Right atrium auricular region (tissue), 2 donors: ENCODE measurements around the gene MRPS18C. TPM values are rescaled to one million over a fixed set of nuclear protein-coding genes. Genes with fewer than 3 reads are reported as not detected.
A peak's percentile ranks its signal among the peaks of the same experiment; 100 is the strongest.

ENCODE experiments used
- DNase-seq: peaks from one replicate; pipeline ENCODE4 v3.0.0-alpha.2; 2019; ENCODE audit warnings: low spot score
- H3K27ac ChIP-seq, 2 donors: fragments of 200-600 bp; sonication (generic); 1 replicate in 1 of 2; 2 replicates in 1 of 2; pipeline ENCODE4 v1.5.1; 2016 to 2019
- H3K27me3 ChIP-seq, 2 donors: fragments of 200-600 bp; sonication (generic); one replicate each; pipeline versions ENCODE4 v1.5.1 to v1.6.0; 2017 to 2019
- H3K36me3 ChIP-seq: fragments of 200-600 bp; sonication (generic); one replicate; pipeline ENCODE4 v1.5.1; 2016
- H3K4me1 ChIP-seq, 2 donors: fragments of 200-600 bp; sonication (generic); one replicate each; pipeline versions ENCODE4 v1.5.1 to v1.6.0; 2017 to 2019
- H3K4me3 ChIP-seq, 2 donors: fragments of 200-600 bp; sonication (generic); 1 replicate in 1 of 2; 2 replicates in 1 of 2; pipeline ENCODE4 v1.5.1; 2017 to 2019; ENCODE audit warnings: mild to moderate bottlenecking in 1 of 2, moderate library complexity in 1 of 2
- H3K9me3 ChIP-seq, 2 donors: fragments of 200-600 bp; sonication (generic); one replicate each; pipeline ENCODE4 v1.5.1; 2019
- total RNA-seq, 2 donors: library from RNA; depleted of rRNA; stranded (reverse); fragments of >200 nt; gene quantifications; one replicate each; pipeline ENCODE4 v1.1.0, GENCODE V29; 2016
- TF ChIP-seq, protein P1 (sequence below), 2 donors: fragments of 200-600 bp; sonication (generic); IDR thresholded peaks; one replicate each; pipeline ENCODE4 v1.5.1; 2019; ENCODE audit warnings: antibody characterized with exemption in 2 of 2

Gene MRPS18C
- total RNA-seq = 10 to 100 TPM; 23.9 to 28.8 TPM

DNA sequence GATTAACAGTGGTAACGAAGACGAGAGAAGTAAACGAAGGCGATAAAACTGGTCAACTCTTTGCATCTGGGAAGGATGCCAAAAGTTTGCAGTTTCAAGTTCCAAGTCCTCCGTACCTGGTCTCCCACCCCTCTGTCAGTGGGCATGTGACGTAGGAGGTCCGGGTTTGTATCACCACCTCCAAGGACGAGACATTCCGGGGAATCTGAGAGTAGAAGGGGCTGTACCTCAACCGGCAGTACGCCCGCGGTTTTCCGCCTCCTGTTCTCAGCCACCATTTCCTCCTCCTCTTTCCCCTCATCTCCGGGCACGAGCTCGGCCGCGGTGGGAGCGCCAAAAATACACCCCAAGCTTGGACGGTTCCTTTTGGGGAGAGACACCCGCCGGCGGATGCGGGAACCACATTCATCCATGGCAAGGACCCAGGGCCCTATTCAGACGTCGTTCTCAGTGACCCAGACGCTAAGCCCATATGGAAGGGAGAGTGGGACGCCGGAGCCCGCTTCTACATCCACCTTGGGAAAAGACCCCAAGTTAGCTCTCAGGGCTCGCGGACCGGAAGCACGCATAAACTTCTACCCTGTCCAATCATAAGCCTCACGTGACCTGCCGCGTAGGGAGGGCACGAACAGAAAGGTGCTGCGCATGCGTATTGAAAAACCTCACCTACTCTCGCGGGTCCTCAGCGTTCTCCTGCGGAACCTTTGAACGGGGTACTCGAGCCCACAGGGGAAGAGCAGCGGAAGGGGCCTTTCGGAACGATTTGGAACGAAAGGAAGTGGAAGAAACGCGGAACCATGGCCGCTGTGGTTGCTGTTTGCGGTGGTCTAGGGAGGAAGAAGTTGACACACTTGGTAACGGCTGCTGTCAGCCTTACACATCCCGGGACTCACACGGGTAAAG is at the start of gene MRPS18C, which contains the start of gene HELQ:
Gene MRPS18C (plus strand): TSS at position 778 of the 903 bp plus-strand sequence. CDS start 20 bp downstream, at position 798.
Gene HELQ (minus strand): TSS at position 543 of the 903 bp plus-strand sequence. CDS start 130 bp downstream, at position 413.
- peak; percentile 98 for DNase-seq
- no peaks in the 10 kb centered on the region for H3K9me3 ChIP-seq
- H3K27me3 ChIP-seq = no peaks in the 10 kb centered on the region
- H3K4me1 ChIP-seq = peaks cover 0 to 26% of the 10 kb centered on the region in 2 donors
- peak within 1 kb of the TSS; percentile 79 to 87 for H3K4me3 ChIP-seq
- H3K36me3 ChIP-seq = peaks cover 18% of the 10 kb centered on the region
- H3K27ac ChIP-seq = peak within 1 kb of the TSS; percentile 95 to 98
- TF ChIP-seq, protein P1, sequence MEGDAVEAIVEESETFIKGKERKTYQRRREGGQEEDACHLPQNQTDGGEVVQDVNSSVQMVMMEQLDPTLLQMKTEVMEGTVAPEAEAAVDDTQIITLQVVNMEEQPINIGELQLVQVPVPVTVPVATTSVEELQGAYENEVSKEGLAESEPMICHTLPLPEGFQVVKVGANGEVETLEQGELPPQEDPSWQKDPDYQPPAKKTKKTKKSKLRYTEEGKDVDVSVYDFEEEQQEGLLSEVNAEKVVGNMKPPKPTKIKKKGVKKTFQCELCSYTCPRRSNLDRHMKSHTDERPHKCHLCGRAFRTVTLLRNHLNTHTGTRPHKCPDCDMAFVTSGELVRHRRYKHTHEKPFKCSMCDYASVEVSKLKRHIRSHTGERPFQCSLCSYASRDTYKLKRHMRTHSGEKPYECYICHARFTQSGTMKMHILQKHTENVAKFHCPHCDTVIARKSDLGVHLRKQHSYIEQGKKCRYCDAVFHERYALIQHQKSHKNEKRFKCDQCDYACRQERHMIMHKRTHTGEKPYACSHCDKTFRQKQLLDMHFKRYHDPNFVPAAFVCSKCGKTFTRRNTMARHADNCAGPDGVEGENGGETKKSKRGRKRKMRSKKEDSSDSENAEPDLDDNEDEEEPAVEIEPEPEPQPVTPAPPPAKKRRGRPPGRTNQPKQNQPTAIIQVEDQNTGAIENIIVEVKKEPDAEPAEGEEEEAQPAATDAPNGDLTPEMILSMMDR (IDR thresholded peaks at IDR 0.05) = peak in 1 of 2 donors; percentile 48

DNA sequence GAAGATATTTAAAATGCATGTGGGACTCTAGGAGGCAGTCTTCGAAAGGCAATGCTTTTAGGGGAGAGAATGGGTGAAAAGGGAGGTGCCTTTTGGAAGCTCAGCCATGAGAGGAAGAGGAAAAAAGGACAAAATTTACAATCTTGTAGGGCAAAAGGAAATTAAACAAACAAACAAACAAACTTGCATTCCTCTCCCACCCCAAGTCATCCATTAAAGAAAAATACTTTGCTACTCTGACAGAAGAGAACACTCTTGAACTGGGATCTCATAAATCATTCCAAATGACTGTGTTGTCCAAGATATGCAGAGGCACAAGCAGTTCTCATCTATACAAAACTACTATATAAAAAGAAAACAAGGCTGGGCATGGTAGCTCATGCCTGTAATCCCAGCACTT is 47.0 kb upstream of the MRPS18C start:
- no peak overlapping the region for H3K4me3 ChIP-seq
- TF ChIP-seq, protein P1 (IDR thresholded peaks at IDR 0.05) = no peak
- no peak for DNase-seq
- H3K27ac ChIP-seq = no peak overlapping the region
- no peaks in the 10 kb centered on the region for H3K9me3 ChIP-seq
- H3K4me1 ChIP-seq = no peaks in the 10 kb centered on the region
- peaks cover 20% of the 10 kb centered on the region for H3K36me3 ChIP-seq
- no peaks in the 10 kb centered on the region for H3K27me3 ChIP-seq

DNA sequence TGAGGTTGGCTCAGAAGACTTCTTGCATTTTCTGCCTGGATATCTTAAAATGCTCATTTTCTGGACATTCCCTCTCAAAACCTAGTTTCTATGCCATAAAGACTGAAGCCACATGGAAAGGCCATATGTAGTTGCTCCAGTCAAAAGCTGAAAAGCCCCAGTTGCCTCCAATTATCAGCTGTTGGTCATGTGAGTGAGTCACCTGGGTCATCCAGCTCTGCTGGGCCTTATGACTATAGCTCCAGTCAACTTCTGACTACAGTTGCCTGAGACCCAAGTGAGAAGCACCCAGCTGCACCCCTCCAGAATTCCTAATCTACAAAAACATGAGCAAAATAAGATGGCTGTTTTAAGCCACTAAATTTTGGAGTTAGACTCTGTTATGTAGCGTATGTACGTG is 42.2 kb upstream of the MRPS18C start:
- H3K27me3 ChIP-seq = no peaks in the 10 kb centered on the region
- H3K9me3 ChIP-seq = no peaks in the 10 kb centered on the region
- no peaks in the 10 kb centered on the region for H3K4me1 ChIP-seq
- peaks cover 57% of the 10 kb centered on the region for H3K36me3 ChIP-seq
- TF ChIP-seq, protein P1 (IDR thresholded peaks at IDR 0.05) = no peak
- DNase-seq = no peak
- H3K4me3 ChIP-seq = no peak overlapping the region
- H3K27ac ChIP-seq = no peak overlapping the region

DNA sequence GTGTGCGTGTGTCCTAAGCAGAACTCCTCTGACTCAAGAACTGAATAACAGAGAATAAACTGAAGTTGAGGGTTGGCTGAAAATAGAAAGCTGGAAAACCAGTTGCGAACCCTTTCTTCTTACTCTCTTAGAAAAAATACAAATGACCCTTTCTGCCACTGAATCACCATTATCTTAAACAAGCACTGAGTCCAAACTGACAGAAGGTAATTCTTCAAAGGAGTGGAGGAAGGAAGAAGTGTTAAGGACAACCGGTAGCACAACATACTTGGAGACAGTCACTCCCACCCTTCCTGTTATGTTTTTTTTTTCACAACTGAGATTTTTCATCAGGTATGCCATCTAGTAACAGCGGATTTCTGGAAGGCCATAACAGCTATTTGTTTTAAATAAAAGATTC is 38.3 kb upstream of the MRPS18C start:
- TF ChIP-seq, protein P1 (IDR thresholded peaks at IDR 0.05) = no peak
- Histone ChIP-seq H3K36me3 (peaks cover 60% of the 10 kb centered on the region), H3K27ac (no peak overlapping the region), H3K4me3 (no peak overlapping the region), H3K9me3 (no peaks in the 10 kb centered on the region), H3K4me1 (no peaks in the 10 kb centered on the region), H3K27me3 (no peaks in the 10 kb centered on the region)
- no peak for DNase-seq

DNA sequence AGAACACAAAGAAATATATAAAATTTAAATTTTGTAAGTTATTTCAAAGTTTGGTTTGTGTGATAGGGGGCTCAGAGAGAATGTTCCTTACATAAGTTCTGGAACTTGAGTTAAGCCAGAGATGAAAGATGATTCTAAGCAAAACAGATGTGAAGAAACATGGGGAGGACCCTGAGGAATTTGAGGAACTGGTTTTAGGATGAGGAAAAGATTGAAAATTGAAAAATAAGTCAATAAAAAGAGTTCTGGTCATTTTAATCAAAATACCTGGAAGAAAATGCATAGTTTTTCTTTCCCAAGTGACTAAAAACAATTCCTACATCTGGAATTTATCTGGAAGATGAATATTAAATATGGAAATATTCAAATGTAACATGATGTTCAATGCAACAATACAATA is 37.6 kb upstream of the MRPS18C start:
- H3K4me3 ChIP-seq = no peak overlapping the region
- no peaks in the 10 kb centered on the region for H3K4me1 ChIP-seq
- H3K27ac ChIP-seq = no peak overlapping the region
- no peak for DNase-seq
- TF ChIP-seq, protein P1 (IDR thresholded peaks at IDR 0.05) = no peak
- no peaks in the 10 kb centered on the region for H3K9me3 ChIP-seq
- H3K27me3 ChIP-seq = no peaks in the 10 kb centered on the region
- peaks cover 66% of the 10 kb centered on the region for H3K36me3 ChIP-seq
